HG02763 (cell line): Measurements from ENCODE around the gene CDH15.

Experiments
- ATAC-seq: cut with Tn5 transposase; IDR thresholded peaks from one replicate; pipeline ENCODE4 v1.9.1; 2021; ENCODE audit warnings: mild to moderate bottlenecking, moderate library complexity; ENCODE audit not compliant: unreplicated experiment

CDH15 gene

GRCh38 chr16:89170346-89171215 lies 967 bp upstream of the CDH15 start:
- ATAC-seq, result no peak

- no peak for ATAC-seq
Measured at GRCh38 chr16:89172171-89172527, 601 bp downstream of the CDH15 start.

GRCh38 chr16:89172528-89173173 lies 1.1 kb downstream of the CDH15 start:
- no peak for ATAC-seq

GRCh38 chr16:89173174-89173921 lies 1.8 kb downstream of the CDH15 start:
- ATAC-seq, result no peak

GRCh38 chr16:89174055-89174827 lies 2.7 kb downstream of the CDH15 start:
- ATAC-seq, result no peak

- no peak for ATAC-seq
Measured at GRCh38 chr16:89174877-89175276, 3.3 kb downstream of the CDH15 start.

- ATAC-seq, result no peak
Measured at GRCh38 chr16:89175280-89176146, 4.0 kb downstream of the CDH15 start.

GRCh38 chr16:89176147-89176690 lies 4.7 kb downstream of the CDH15 start:
- no peak for ATAC-seq

GRCh38 chr16:89176717-89177116 lies 5.2 kb downstream of the CDH15 start:
- no peak for ATAC-seq

- ATAC-seq, result no peak
Measured at GRCh38 chr16:89177501-89177900, 6.0 kb downstream of the CDH15 start.

GRCh38 chr16:89178453-89179147 lies 7.1 kb downstream of the CDH15 start:
- ATAC-seq, result no peak

GRCh38 chr16:89179148-89179484 lies 7.6 kb downstream of the CDH15 start:
- no peak for ATAC-seq

GRCh38 chr16:89179656-89180315 lies 8.2 kb downstream of the CDH15 start:
- ATAC-seq, result no peak

- no peak for ATAC-seq
Measured at GRCh38 chr16:89183463-89183862, 11.9 kb downstream of the CDH15 start.

GRCh38 chr16:89183975-89184676 lies 12.6 kb downstream of the CDH15 start:
- no peak for ATAC-seq

- ATAC-seq, result no peak
Measured at GRCh38 chr16:89184677-89184932, 13.1 kb downstream of the CDH15 start.

GRCh38 chr16:89184933-89185794 lies 13.6 kb downstream of the CDH15 start:
- no peak for ATAC-seq
